RKO (cell line): ENCODE measurements around the gene TRMT10B.
"Not testable (repeated sequence)": the region's sequence is repeated elsewhere in the genome, so short reads cannot be mapped to it uniquely, and the experiment has no call there.

Experiments
- DNase-seq: peaks from one replicate; pipeline ENCODE4 v3.0.0-alpha.2; 2016; ENCODE audit warnings: low spot score

Gene TRMT10B

DNA sequence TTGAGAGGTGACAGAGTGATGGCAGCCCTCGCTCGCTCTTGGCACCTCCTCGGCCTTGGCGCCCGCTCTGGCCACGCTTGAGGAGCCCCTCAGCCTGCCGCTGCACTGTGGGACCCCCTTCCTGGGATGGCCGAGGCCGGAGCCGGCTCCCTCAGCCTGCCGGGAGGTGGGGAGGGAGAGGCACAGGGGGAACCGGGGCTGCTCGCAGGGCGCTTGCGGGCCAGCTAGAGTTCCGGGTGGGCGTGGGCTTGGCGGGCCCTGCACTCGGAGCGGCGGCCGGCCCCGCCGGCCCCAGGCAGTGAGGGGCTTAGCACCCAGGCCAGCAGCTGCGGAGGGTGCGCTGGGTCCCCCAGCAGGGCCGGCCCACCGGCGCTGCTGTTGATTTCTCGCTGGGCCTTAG, 1.9 kb upstream of the TRMT10B start:
- DNase-seq, result not testable (repeated sequence)

DNA sequence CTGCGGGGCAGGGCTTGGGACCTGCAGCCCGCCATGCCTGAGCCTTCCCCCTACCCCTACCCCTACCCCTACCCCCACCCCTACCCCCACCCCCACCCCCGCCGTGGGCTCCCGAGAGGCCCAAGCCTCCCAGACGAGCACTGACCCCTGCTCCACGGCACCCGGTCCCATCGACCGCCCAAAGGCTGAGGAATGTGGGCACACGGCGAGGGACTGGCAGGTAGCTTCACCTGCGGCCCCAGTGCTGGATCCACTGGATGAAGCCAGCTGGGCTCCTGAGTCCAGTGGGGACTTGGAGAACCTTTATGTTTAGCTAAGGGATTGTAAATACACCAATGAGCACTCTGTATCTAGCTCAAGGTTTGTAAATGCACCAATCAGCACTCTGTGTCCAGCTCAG, 1.5 kb upstream of the TRMT10B start:
- DNase-seq, result not testable (repeated sequence)

DNA sequence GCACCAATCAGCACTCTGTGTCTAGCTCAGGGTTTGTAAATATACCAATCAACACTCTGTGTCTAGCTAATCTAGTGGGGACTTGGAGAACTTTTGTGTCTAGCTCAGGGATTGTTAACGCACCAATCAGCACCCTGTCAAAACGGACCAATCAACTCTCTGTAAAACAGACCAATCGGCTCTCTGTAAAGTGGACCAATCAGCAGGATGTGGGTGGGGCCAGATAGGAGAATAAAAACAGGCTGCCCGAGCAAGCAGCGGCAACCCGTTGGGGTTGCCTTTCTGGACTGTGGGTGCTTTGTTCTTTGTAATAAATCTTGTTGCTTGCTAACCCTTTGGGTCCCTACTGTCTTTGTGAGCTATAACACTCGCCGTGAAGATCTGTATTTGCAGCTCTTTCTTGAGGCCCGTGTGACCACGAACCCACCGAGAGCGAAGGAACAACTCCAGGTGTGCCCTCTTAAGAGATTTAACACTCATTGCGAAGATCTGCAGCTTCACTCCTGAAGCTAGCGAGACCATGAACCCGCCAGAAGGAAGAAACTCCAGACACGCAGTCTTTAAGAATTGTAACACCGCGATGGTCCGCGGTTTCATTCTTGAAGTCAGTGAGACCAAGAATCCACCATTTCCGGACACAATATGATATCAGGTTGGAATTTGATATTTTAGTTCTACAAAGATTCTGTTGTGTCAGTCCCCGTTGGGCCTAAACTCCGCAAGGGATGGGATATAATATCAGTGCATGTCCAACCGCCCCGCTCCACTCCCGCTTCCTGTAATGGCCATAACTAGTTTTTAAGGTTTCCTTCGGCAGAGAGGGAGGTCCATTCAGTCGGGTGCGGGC, 740 bp upstream of the TRMT10B start:
- DNase-seq, result no peak

DNA sequence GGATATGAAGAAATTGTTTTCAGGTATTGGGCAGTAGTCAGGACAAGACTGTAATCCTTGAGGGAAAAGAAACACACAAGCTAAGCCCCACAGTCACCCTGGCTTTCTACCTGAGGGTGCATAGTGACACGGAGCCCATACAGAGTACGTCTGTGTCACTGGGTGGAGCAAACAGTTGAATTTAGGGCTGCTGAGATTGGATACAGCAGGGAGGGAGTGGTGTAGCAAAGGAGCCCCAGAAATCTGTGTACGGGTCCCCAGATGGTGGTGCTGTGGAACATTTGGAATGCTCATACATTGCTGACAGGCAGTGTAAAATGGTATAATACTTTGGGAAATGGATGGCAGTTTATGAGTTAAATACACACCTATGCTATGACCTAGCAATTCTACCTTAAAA, 5.1 kb downstream of the TRMT10B start:
- peak; percentile 22 for DNase-seq

DNA sequence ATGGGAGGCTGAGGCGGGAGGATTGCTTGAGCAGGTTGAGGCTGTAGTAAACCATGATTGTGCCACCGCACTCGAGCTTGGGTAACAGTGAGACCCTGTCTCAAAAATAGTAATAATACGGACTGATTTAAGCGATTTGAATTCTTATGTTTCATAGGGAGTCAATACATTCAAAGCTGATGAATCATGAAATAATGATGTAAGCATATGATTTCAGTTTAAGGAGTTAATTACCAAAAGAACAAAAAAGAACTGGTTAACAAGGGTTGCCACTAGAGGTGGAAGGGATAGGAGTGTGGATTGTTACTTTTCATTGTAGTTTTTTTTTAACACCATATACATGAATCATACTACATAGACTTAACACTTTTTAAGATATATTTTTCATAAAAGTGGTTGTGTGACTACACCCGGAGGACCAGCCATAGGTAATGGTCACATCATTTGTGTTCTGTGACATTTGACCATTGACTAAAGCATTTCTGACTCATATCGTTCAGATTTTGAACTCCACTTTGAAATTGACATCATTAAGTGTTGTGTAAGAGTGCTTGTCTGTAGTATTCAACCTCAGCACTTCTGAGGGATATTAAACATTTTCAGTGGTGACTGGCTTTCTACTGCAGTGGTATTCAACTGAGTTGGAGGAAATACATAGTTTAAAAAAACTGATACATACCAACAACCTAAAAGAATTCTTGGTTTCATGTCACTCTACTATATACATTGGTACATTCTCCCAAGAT, 7.0 kb downstream of the TRMT10B start:
- DNase-seq, result peak; percentile 63

DNA sequence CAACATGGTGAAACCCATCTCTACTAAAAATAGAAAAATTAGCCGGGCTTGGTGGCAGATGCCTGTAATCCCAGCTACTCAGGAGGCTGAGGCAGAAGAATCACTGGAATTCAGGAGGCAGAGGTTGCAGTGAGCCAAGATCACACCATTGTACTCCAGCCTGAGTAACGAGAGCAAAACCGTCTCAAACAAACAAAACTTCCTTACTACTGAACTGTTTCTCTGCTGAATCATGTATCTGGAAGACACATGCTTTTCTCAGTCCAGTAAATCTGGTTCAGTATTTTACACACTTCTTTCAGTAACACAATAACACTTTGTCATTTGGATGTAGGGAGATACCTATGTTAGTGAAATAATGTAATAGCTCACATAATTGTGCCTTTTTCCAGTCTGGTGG, 7.9 kb downstream of the TRMT10B start:
- DNase-seq, result no peak

DNA sequence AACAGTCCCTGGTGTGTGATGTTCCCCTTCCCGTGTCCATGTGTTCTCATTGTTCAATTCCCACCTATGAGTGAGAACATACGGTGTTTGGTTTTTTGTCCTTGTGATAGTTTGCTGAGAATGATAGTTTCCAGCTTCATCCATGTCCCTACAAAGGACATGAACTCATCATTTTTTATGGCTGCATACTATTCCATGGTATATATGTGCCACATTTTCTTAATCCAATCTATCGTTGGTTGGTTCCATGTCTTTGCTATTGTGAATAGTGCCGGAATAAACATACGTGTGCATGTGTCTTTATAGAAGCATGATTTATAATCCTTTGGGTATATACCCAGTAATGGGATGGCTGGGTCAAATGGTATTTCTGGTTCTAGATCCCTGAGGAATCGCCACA, 11.7 kb downstream of the TRMT10B start:
- DNase-seq, result not testable (repeated sequence)

DNA sequence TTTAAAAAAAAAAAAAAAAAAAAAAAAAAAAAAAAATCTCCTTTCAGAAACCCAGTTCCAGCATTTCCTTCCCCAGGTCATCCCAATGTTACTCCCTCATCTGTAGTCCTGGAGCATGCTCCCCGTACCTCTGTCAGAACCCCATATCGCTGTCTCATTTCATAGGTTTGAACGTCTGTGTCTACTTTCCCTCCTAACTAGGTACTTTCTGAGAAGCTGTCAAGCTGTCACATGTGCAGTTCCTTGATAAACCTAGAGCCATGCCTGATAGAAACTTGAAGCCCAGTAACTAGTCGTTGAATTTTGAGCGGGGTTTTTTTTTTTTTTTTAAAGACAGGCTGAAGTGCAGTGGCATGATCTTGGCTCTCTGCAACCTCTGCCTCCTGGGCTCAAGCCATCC, 15.7 kb downstream of the TRMT10B start:
- no peak for DNase-seq

DNA sequence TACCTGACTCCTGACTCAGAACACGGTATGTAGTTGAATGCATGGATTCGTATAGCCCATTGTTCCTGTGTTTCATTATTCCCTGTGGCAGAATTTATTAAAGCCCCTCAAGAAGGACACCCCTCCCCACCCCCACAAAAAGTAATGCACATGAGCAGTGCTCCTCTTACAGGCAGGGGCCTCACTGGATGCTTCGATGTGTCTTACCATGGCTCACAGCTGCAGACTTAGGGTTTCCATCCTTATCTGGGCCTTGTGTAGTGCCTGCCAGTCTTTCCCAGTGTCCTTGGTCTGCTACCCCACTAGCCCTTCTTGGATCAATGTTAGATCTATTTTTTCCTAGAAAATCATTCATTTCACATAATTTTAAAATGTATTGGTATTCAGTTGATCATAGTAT, 16.4 kb downstream of the TRMT10B start:
- DNase-seq, result no peak

DNA sequence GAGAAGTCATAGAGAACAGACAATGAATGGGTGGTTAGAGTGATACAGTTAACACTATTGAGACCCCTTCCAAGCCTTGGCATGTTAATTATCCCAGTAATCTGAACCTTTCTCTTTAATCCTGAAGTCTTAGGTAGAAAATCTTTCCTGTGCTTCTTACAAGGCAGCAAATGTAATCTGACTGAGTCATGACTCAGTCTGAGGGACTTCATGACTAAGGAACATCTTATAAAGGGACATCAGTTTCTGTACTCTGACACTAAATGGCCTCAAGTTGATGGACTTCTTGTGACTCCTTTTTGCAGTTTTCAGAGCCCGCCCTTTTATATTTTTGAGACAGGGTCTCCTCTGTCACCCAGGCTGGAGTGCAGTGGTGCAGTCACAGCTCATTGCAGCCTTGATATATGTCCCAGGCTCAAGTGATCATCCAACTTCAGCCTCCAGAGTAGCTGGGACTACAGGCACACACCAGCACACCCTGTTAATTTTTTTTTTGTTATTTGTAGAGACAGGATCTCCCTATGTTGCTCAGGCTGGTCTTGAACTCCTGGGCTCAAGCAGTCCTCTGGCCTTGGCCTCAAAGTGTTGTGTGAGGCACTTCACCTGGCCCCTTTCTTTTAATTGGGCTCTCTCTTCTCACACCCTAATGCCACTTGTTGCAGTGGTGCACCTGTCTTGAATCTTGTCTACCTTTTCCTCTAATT, 21.8 kb downstream of the TRMT10B start:
- DNase-seq, result peak; percentile 43

DNA sequence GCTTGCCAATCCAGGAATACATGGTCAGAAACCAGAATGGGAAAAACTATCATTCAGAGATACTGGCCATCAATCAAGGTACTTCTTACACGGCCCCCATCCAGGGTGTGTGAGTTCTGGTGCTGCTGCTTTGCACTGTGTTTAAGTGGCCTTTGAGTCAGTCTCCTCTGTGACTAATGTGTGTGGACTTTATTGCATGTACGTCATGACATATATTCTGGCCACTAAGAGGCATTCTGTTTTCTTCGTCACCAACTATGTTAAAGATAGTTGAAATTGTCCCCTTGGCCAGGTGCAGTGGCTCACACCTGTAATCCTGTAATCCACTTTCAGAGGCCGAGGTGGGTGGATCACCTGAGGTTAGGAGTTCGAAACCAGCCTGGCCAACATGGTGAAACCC, 22.7 kb downstream of the TRMT10B start:
- peak; percentile 84 for DNase-seq

DNA sequence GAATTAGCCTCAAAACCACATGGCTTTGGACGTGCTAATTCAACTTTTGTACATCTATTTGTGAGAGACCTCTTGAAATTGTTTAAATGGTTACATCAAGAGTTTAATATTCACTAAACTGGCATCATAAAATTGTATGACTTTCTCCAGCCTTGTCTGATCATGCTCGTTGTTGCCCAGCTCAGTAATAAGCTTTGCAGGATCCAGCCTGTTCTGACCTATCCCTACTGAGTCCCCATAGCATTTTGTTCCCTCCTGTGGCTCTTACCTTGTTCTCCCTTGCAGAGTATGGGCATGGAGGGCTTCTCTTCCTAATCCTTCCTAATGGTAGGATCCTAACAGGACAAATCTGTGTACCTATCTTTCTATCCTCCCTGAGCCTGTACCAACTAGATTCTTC, 24.9 kb downstream of the TRMT10B start:
- no peak for DNase-seq

DNA sequence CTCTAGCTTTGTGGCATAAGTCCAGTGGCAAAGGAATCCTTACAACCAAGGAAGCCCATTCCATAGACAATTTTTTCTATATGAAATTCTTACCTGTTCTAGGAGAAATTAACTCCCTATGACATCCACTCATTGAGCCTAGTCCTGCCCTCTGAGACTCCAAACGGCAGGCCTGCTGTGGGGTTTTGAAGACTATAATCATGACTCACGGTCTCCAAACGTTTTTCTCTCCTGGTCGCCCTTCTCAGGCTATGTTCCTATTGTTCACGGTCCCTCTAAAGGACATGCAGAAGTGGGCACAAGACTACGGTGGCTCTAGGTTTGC, 30.6 kb downstream of the TRMT10B start:
- peak; percentile 55 for DNase-seq

DNA sequence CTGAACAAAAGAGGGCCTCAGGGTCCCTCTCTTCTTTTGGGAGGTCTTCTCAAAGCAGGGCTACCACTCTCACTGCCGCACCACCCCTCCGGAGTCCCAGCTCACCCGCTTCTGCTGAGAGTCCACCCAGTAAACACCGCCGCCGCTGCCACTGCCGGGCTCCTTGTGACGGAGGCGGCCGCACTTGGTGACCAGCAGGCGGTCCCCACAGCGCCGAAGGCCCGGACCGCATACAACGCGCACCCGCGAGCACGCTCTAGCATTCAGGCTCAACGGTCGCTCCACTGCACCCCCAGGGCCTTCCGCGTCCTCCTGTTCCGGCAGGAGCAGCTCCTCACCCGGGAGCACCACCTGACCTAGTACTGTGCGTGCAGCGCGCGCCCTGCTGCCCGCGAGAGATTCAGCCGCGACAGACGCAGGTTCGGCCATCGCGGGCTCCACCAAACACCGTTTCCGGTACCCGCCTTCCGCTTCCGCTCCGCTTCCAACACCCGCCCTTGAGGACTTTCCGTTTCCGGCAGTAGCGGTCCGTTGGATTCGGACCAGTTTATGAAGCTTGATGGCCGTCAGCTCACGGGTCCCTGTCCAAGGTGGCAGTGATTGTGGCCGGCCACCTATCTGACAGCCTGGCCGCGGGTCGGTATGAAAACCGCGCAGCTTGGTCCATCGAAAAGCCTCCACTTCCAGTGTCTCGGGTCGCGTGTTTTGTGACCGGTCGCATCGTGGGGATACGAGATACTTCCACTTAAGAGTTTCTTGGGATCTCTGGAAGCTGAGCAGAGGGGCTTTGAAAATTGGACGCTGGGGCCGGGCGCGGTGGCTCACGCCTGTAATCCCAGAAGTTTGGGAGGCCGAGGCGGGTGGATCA, 31.2 kb downstream of the TRMT10B start, which contains the start of gene EXOSC3:
Gene EXOSC3 (minus strand): TSS at position 449 of the 868 bp plus-strand sequence. CDS start 20 bp downstream, at position 429.
- peak; percentile 94 for DNase-seq

DNA sequence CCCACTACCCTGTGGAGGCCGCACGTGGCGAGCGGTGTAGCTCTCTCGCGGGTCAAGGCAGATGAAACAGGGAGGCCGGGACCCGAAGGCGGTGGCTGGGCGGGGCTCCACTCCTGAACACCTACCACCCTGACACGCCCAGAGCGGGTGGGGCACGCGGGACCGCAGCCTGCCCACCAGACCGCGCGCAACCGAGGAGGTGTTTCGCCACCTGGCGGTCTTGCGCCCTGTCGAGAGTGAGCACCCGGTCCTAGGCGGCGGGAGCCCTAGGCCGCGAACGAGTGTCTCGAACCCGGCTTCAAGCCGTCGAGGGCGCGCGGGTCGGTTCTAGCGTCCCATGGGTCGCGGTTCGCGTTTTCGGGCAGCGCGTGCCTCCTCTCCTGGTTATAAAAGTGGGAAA, 33.5 kb downstream of the TRMT10B start:
- no peak for DNase-seq

DNA sequence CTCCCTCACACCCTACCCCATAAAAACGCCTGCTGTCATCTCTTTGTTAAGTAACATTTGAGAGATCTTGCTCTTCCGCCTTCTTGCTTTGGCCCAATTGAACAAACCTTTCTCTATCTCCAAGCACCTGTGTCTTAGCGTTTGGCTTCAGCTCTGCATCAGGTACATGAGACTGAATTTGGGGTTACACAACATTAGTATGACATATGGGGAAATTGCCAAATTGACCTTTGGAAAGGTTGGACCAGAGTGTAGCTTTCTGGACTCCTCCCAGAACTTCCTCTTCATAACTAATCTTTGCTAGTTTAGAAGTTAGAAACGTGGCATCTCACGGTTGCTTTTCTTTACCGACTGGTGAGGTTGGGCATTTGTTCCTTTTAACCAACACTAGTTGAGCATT, 34.7 kb downstream of the TRMT10B start:
- no peak for DNase-seq

DNA sequence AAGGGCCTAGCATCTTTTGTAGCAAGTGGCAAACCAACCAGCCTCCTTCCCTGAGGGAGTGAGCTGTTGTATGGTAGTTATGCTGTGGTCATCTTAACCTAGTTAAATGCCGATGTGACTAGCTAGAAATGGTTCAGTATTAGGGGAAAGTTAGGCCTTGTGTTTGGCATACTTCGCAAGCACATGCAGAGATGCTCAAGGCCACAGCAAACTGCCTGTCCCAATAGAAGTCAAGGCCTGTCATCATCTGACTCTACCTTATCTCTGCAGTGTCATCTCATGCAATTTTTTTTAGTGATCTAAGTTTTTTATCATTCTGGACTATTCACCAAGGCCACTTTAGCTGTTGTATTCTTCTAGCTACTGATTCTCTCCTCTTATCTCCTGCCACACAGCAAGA, 36.5 kb downstream of the TRMT10B start:
- DNase-seq, result no peak

DNA sequence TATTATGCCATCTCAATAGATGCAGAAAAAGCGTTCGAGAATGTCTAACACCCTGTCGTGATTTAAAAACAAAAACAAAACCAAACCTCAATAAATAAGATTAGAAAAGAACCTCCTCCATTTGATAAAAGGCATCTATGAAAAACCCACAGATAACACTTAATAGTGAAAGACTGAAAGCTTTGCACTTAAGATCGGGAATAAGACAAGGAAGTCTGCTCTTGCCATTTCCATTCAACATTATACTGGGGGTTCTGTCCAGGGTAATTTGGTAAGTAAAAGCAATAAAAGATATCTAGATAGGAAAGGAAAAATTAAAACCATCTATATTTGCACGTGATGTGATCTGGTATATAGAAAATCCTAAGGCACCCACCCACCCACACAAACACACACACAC, 38.5 kb downstream of the TRMT10B start:
- DNase-seq, result no peak

DNA sequence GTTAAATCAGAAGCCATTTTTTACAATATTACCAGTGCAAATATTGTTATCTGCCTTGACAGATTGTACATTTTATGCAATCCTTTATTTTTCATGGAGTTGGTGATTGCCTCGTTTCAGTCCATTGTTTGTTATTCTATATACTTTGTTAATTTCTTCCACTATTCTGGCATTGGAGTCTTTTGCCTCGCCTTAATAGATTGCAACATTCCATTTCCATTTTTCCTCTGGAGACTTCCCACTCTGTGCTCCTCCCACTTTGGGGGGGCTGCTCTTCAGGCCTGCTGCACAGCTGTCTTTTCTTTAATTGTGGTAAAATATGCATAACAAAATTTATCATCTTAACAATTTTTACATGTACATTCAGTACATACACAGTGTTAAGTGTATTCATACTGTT, 42.6 kb downstream of the TRMT10B start:
- DNase-seq, result no peak

DNA sequence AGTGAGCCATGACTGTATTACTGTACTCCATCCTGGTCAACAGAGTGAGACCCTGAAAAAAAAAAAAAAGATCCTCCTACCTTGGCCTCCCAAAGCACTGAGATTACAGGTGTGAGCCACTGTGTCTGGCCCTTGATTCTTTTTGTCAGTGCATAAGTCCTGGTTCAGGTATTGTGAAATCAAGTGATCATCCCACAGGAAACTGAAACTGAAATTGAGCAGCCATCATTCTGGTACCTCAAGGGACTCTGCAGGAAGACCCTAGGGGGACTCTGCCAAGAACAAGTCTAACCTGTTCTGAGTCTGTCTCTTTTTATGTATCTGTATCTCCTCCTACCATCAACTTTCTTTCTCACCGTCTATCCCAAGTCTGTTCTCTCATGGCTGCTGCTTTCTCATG, 45.1 kb downstream of the TRMT10B start:
- DNase-seq, result no peak

DNA sequence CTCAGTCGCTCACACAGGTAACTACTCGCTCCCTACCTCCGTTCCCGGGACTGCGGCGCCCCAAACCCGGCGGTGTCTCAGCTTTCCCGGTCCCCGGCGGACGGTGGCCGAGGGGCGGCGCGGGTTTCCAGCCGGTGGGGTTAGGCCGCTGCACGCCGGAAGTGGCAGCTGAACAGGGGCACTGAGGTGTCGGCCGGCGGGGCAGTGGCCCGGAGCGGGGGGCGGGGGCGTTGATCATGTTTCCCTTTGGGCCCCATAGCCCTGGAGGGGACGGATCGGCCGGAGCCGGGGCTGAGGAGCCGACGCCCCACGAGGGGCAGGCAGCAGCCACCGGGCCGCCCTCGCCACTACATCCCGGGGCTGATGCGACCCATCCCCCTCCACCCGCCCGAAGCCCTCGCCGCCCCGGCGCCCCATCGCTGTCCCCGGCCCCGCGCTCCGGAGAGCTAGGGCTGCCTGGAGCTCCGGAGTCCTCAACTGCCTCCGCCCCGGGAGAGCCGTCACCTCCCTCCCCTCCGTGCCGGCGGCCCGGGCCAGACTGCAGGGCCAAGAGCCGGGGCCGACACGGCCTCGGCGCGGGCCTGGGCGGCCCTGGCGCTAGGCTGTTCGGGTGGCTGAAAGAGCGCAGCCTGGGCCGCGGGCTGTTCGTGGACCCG, 47.2 kb downstream of the TRMT10B start, which contains the start of gene DCAF10:
Gene DCAF10 (plus strand): TSS at position 167 of the 656 bp plus-strand sequence. CDS start 70 bp downstream, at position 237.
- DNase-seq, result peak; percentile 87
